ENCODE data around the gene FAAP20. TPM values are rescaled to one million over a fixed set of nuclear protein-coding genes. Genes with fewer than 3 reads are reported as not detected.

Gene FAAP20
- total and polyA plus RNA-seq, 10 of the 15 experiments (the other 5 are each of a cell fraction or from before 2014, with no cell fraction given), result 0.79 to 91.8 (median 20.9) TPM

- TF ChIP-seq SMAD1 (IDR thresholded peaks at IDR 0.05; ENCODE audit: low read depth, partially characterized antibody) (no peak), TAF1 (IDR thresholded peaks at IDR 0.05; ENCODE audit: borderline replicate concordance, low read depth, low read length) (no peak)
Measured at GRCh38 chr1:2179283-2180013, 15.1 kb downstream of the FAAP20 start (continued).

- intact Hi-C loops (cut with micrococcal nuclease; ENCODE audit: unreplicated experiment), result no loop called here
- 70% methylated on average over 16 of the region's 16 CpGs for WGBS (ENCODE audit: insufficient coverage, insufficient replicate concordance, low lambda C conversion rate, missing lambda C conversion rate)
Measured at GRCh38 chr1:2178875-2179274, 15.7 kb downstream of the FAAP20 start.

More at GRCh38 chr1:2178875-2179274, 15.7 kb downstream of the FAAP20 start:
- no TSS peak for BruUV-seq (replicated peaks)
- H3K4me1 ChIP-seq (ENCODE audit: control insufficient read depth, insufficient read depth, low read length), result no peaks in the 10 kb centered on the region
- no peak overlapping the region for H3K4me3 ChIP-seq
- H4K20me1 ChIP-seq (ENCODE audit: control insufficient read depth, insufficient read depth), result no peaks in the 10 kb centered on the region
- TF ChIP-seq, protein P1, sequence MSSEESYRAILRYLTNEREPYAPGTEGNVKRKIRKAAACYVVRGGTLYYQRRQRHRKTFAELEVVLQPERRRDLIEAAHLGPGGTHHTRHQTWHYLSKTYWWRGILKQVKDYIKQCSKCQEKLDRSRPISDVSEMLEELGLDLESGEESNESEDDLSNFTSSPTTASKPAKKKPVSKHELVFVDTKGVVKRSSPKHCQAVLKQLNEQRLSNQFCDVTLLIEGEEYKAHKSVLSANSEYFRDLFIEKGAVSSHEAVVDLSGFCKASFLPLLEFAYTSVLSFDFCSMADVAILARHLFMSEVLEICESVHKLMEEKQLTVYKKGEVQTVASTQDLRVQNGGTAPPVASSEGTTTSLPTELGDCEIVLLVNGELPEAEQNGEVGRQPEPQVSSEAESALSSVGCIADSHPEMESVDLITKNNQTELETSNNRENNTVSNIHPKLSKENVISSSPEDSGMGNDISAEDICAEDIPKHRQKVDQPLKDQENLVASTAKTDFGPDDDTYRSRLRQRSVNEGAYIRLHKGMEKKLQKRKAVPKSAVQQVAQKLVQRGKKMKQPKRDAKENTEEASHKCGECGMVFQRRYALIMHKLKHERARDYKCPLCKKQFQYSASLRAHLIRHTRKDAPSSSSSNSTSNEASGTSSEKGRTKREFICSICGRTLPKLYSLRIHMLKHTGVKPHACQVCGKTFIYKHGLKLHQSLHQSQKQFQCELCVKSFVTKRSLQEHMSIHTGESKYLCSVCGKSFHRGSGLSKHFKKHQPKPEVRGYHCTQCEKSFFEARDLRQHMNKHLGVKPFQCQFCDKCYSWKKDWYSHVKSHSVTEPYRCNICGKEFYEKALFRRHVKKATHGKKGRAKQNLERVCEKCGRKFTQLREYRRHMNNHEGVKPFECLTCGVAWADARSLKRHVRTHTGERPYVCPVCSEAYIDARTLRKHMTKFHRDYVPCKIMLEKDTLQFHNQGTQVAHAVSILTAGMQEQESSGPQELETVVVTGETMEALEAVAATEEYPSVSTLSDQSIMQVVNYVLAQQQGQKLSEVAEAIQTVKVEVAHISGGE (CRISPR knock-in tag; IDR thresholded peaks at IDR 0.05), result no peak
- TF ChIP-seq CHD2 (IDR thresholded peaks at IDR 0.05; ENCODE audit: borderline replicate concordance, low read depth, low read length), result no peak
- TF ChIP-seq, protein P2, sequence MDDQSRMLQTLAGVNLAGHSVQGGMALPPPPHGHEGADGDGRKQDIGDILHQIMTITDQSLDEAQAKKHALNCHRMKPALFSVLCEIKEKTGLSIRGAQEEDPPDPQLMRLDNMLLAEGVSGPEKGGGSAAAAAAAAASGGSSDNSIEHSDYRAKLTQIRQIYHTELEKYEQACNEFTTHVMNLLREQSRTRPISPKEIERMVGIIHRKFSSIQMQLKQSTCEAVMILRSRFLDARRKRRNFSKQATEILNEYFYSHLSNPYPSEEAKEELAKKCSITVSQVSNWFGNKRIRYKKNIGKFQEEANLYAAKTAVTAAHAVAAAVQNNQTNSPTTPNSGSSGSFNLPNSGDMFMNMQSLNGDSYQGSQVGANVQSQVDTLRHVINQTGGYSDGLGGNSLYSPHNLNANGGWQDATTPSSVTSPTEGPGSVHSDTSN (IDR thresholded peaks at IDR 0.05; ENCODE audit: insufficient replicate concordance, low read depth, low read length), result no peak
- TF ChIP-seq EED (IDR thresholded peaks at IDR 0.05; ENCODE audit: low read depth), result no peak
- no peak for TF ChIP-seq CHD4 (IDR thresholded peaks at IDR 0.05)
- no peak for TF ChIP-seq BACH1 (IDR thresholded peaks at IDR 0.05; ENCODE audit: borderline replicate concordance)
- no peak for TF ChIP-seq ZNF217 (IDR thresholded peaks at IDR 0.05)
- ATAC-seq (no peak), FAIRE-seq (no peak), DNase-seq (ENCODE audit: low read depth, low spot score) (no peak)
- ChIA-PET SMC1A (ENCODE audit: uncharacterized antibody, unreplicated experiment) (no interaction called here), RAD21 (ENCODE audit: unreplicated experiment) (no interaction called here), POLR2A (no interaction called here), CTCF (no interaction called here)
- no peak overlapping the region for H3K9ac ChIP-seq (ENCODE audit: control insufficient read depth, insufficient read depth, low read length)
- H3K79me2 ChIP-seq (ENCODE audit: control insufficient read depth, insufficient read depth, low read length), result no peaks in the 10 kb centered on the region
- in situ Hi-C loops (cut with MboI), result no loop called here
- no peak overlapping the region for H3K27ac ChIP-seq (ENCODE audit: control insufficient read depth, insufficient read depth)
- H3K36me3 ChIP-seq (ENCODE audit: control insufficient read depth in 2 of 2, insufficient read depth in 2 of 2, low read length in 1 of 2), result no peaks in the 10 kb centered on the region
- H3K4me2 ChIP-seq (ENCODE audit: control insufficient read depth, insufficient read depth), result no peak overlapping the region
- H3K9me3 ChIP-seq (replicated peaks; ENCODE audit: control insufficient read depth, insufficient read depth, low read length), result no peaks in the 10 kb centered on the region
- no peaks in the 10 kb centered on the region for H3K27me3 ChIP-seq (replicated peaks in 1 of 2; ENCODE audit: control insufficient read depth in 2 of 2, insufficient read depth in 2 of 2, low read length in 1 of 2)
- no peak overlapping the region for H2AFZ ChIP-seq (ENCODE audit: control insufficient read depth, low read depth, low read length)

Measured in GM12878 (cell line).